ENCODE measurements around the gene CELF2. TPM values are rescaled to one million over a fixed set of nuclear protein-coding genes. Genes with fewer than 3 reads are reported as not detected.

CELF2 gene
- total RNA-seq, 3 donors from 2014 or later, result 40.0 to 178 (median 45.6) TPM

DNA sequence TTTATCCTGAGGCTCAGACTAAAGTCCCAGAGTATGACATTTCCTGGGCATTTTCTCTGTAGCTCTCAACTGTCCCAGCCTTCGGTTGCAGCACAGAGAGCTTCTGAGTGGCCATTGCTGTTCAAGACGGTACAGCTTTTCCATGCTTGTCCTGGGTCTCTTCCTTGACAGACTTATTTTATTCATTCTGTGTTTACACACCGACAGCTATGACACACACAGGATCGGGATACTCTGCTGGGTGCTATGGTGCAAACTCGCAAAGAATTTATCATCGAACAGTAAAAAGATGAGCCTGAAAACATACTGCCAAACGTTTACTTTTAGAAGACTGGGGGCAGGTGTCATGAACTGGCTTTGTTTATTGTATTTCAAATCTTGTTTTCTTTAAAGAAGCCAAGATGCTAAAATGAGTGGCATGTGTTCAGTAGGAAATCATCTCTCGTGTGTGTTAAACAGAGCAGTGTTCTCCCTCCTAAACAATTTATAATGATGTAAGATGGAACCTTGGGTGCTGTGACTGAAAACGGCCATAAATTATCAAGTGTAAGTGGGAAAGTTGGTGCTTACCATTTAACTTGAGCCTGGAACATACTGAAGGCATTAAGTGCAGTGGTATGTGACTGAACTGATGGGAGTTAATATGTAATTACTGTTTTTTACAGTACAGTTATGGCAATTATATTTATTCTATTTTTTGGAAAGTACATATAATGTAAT is 120.8 kb downstream of the CELF2 start:
- no peak overlapping the region for H3K27ac ChIP-seq
- no peaks in the 10 kb centered on the region for H3K9me3 ChIP-seq
- H3K36me3 ChIP-seq, result no peaks in the 10 kb centered on the region
- intact Hi-C loops (cut with DNase I; ENCODE audit: low total_unique reads), result no loop called here
- no peak overlapping the region for H3K4me3 ChIP-seq
- TF ChIP-seq, protein P1, sequence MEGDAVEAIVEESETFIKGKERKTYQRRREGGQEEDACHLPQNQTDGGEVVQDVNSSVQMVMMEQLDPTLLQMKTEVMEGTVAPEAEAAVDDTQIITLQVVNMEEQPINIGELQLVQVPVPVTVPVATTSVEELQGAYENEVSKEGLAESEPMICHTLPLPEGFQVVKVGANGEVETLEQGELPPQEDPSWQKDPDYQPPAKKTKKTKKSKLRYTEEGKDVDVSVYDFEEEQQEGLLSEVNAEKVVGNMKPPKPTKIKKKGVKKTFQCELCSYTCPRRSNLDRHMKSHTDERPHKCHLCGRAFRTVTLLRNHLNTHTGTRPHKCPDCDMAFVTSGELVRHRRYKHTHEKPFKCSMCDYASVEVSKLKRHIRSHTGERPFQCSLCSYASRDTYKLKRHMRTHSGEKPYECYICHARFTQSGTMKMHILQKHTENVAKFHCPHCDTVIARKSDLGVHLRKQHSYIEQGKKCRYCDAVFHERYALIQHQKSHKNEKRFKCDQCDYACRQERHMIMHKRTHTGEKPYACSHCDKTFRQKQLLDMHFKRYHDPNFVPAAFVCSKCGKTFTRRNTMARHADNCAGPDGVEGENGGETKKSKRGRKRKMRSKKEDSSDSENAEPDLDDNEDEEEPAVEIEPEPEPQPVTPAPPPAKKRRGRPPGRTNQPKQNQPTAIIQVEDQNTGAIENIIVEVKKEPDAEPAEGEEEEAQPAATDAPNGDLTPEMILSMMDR (IDR thresholded peaks at IDR 0.05), result no peak
- TF ChIP-seq POLR2A (IDR thresholded peaks at IDR 0.05) (no peak), POLR2AphosphoS5 (IDR thresholded peaks at IDR 0.05) (no peak)
- no peaks in the 10 kb centered on the region for H3K4me1 ChIP-seq
- DNase-seq (ENCODE audit: low spot score in 2 of 2), result no peak
- H3K27me3 ChIP-seq, result no peaks in the 10 kb centered on the region

- no peak overlapping the region for H3K27ac ChIP-seq
- no peaks in the 10 kb centered on the region for H3K9me3 ChIP-seq
- H3K36me3 ChIP-seq, result no peaks in the 10 kb centered on the region
- TF ChIP-seq POLR2AphosphoS5 (IDR thresholded peaks at IDR 0.05) (no peak), POLR2A (IDR thresholded peaks at IDR 0.05) (no peak)
- TF ChIP-seq, protein P1 (IDR thresholded peaks at IDR 0.05), result no peak
- intact Hi-C loops (cut with DNase I; ENCODE audit: low total_unique reads), result no loop called here
- no peaks in the 10 kb centered on the region for H3K4me1 ChIP-seq
- H3K27me3 ChIP-seq, result no peaks in the 10 kb centered on the region
- no peak overlapping the region for H3K4me3 ChIP-seq
- DNase-seq (ENCODE audit: low spot score in 2 of 2), result no peak
Measured at GRCh38 chr10:11140963-11141362, 123.3 kb downstream of the CELF2 start.

DNA sequence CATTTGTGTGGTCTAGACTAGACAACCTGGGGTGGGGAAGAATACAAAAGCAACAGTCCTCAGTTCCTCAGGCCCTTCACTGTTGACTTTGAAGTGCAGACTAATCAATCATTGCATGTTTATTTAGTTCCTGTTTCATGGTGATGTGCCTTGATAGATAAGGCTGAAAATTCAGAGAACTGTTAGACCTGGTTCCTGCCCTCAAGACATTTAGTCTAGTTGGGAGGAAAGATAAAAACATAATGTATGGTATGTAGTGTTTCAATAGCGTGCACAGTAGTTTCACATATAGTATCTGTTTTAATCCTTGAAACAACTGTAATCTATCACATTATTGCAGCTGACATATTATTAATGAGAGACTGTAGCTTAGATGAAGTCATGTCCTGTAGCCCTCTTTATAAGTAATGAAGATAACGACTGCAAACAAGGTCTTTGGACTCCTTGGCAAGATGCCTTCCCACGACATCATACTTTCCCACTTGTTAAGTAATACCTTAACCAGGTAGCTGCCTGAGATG is 124.0 kb downstream of the CELF2 start:
- intact Hi-C loops (cut with DNase I; ENCODE audit: low total_unique reads), result no loop called here
- TF ChIP-seq POLR2A (IDR thresholded peaks at IDR 0.05) (no peak), POLR2AphosphoS5 (IDR thresholded peaks at IDR 0.05) (no peak)
- TF ChIP-seq, protein P1 (IDR thresholded peaks at IDR 0.05), result no peak
- no peaks in the 10 kb centered on the region for H3K4me1 ChIP-seq
- no peaks in the 10 kb centered on the region for H3K27me3 ChIP-seq
- no peak overlapping the region for H3K4me3 ChIP-seq
- H3K36me3 ChIP-seq, result no peaks in the 10 kb centered on the region
- DNase-seq (ENCODE audit: low spot score in 2 of 2), result no peak
- no peaks in the 10 kb centered on the region for H3K9me3 ChIP-seq
- no peak overlapping the region for H3K27ac ChIP-seq

DNA sequence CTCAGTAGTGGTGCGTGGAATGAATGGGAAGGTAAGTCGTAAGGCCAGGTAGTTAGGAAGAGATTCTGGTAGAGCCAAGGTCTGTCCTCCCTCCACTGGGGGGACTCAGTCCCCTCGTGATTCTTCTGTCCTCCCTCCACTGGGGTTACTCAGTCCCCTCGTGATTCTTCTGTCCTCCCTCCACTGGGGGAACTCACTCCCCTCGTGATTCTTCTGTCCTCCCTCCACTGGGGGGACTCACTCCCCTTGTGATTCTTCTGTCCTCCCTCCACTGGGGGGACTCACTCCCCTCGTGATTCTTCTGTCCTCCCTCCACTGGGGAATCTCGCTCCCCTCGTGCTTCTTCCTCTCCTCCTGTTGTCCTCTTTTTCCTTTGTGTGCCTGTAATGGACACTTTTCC is 125.1 kb downstream of the CELF2 start:
- no peak for DNase-seq (ENCODE audit: low spot score in 2 of 2)
- no peak overlapping the region for H3K4me3 ChIP-seq

DNA sequence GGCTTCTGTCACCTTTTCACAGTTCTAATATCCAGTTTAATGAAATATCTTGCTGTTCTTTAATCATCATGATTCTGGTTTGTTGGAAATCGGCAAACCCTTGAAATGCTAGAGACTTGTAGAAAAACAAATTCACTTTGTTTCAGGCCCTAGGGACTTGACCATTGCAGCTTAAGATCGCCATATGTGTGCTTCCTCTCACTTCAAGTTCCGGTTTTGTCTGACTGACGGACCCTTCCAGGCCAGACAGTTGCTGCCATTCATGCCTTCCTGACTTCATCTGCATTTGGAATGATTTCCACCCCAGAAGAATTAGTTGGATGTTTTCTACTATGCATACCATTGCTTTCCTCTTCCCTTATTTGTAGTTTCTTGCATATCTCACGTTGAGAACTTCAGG is 125.6 kb downstream of the CELF2 start:
- H3K27me3 ChIP-seq, result no peaks in the 10 kb centered on the region
- H3K36me3 ChIP-seq, result no peaks in the 10 kb centered on the region
- TF ChIP-seq, protein P1 (IDR thresholded peaks at IDR 0.05), result no peak
- no peak overlapping the region for H3K4me3 ChIP-seq
- H3K4me1 ChIP-seq, result no peaks in the 10 kb centered on the region
- H3K9me3 ChIP-seq, result no peaks in the 10 kb centered on the region
- no peak for DNase-seq (ENCODE audit: low spot score in 2 of 2)
- H3K27ac ChIP-seq, result no peak overlapping the region
- intact Hi-C loops (cut with DNase I; ENCODE audit: low total_unique reads), result no loop called here

More for the DNA sequence above, 125.1 kb downstream of the CELF2 start:
- TF ChIP-seq POLR2A (IDR thresholded peaks at IDR 0.05) (no peak), POLR2AphosphoS5 (IDR thresholded peaks at IDR 0.05) (no peak)
- TF ChIP-seq, protein P1 (IDR thresholded peaks at IDR 0.05), result no peak
- H3K9me3 ChIP-seq, result no peaks in the 10 kb centered on the region
- no peak overlapping the region for H3K27ac ChIP-seq
- no peaks in the 10 kb centered on the region for H3K36me3 ChIP-seq
- intact Hi-C loops (cut with DNase I; ENCODE audit: low total_unique reads), result no loop called here
- no peaks in the 10 kb centered on the region for H3K27me3 ChIP-seq
- no peaks in the 10 kb centered on the region for H3K4me1 ChIP-seq
